ENCODE results near the gene DIAPH1.

GRCh38 chr5:141623611-141624010 lies 4.8 kb upstream of the DIAPH1 start:
- TF ChIP-seq, protein P1, sequence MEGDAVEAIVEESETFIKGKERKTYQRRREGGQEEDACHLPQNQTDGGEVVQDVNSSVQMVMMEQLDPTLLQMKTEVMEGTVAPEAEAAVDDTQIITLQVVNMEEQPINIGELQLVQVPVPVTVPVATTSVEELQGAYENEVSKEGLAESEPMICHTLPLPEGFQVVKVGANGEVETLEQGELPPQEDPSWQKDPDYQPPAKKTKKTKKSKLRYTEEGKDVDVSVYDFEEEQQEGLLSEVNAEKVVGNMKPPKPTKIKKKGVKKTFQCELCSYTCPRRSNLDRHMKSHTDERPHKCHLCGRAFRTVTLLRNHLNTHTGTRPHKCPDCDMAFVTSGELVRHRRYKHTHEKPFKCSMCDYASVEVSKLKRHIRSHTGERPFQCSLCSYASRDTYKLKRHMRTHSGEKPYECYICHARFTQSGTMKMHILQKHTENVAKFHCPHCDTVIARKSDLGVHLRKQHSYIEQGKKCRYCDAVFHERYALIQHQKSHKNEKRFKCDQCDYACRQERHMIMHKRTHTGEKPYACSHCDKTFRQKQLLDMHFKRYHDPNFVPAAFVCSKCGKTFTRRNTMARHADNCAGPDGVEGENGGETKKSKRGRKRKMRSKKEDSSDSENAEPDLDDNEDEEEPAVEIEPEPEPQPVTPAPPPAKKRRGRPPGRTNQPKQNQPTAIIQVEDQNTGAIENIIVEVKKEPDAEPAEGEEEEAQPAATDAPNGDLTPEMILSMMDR (IDR thresholded peaks at IDR 0.05) = no peak
- TF ChIP-seq EZH2phosphoT487 (IDR thresholded peaks at IDR 0.05) = no peak

All from neural progenitor cell (in vitro differentiated cells).